Tibial nerve (tissue), 4 donors: ENCODE results near the gene TCF19. TPM values are rescaled to one million over a fixed set of nuclear protein-coding genes. Genes with fewer than 3 reads are reported as not detected.
"Not testable (repeated sequence)": the region's sequence is repeated elsewhere in the genome, so short reads cannot be mapped to it uniquely, and the experiment has no call there.

Experiments
- DNase-seq, 2 donors: peaks; one replicate each; pipeline ENCODE4 v3.0.0-alpha.2; 2019; ENCODE audit warnings: low spot score in 2 of 2
- H3K27ac ChIP-seq, 4 donors: fragments of 200-600 bp; sonication (generic) in 3 of 4; one replicate each; pipeline ENCODE4 v1.5.1; 2017 to 2019; ENCODE audit warnings: mild to moderate bottlenecking in 1 of 4
- H3K27me3 ChIP-seq, 2 donors: fragments of 200-600 bp; sonication (generic) in 1 of 2; one replicate each; pipeline versions ENCODE4 v1.5.1 to v1.6.0; 2017 to 2019
- H3K36me3 ChIP-seq, 3 donors: fragments of 200-600 bp; sonication (generic); one replicate each; pipeline ENCODE4 v1.5.1; 2018 to 2019
- H3K4me1 ChIP-seq, 4 donors: fragments of 200-600 bp; sonication (generic) in 3 of 4; one replicate each; pipeline ENCODE4 v1.5.1; 2017 to 2019
- H3K4me3 ChIP-seq, 4 donors: fragments of 200-600 bp; sonication (generic) in 3 of 4; one replicate each; pipeline ENCODE4 v1.5.1; 2017 to 2019; ENCODE audit warnings: mild to moderate bottlenecking in 1 of 4, moderate library complexity in 1 of 4
- H3K9me3 ChIP-seq, 4 donors: fragments of 200-600 bp; sonication (generic) in 3 of 4; one replicate each; pipeline ENCODE4 v1.5.1; 2017 to 2019
- EP300 ChIP-seq, 2 donors: sonication (generic); formaldehyde crosslinking; IDR thresholded peaks; one replicate each; pipeline ENCODE4 v1.6.1; 2017; ENCODE audit warnings: antibody characterized with exemption in 2 of 2, mild to moderate bottlenecking in 1 of 2
- POLR2A ChIP-seq, 2 donors: fragments of 450-650 bp; IDR thresholded peaks; one replicate each; pipeline ENCODE4 v1.6.1; 2017; ENCODE audit warnings: antibody characterized with exemption in 2 of 2, mild to moderate bottlenecking in 2 of 2, moderate library complexity in 2 of 2
- WGBS, 2 donors: methylation state at CpG; one replicate each; pipeline ENCODE4 v1.1.5; 2018; 5-methylcytosine and 5-hydroxymethylcytosine counted together
- total RNA-seq, 4 donors: library from RNA; depleted of rRNA; stranded (reverse); fragments of >200 nt; gene quantifications; one replicate each; pipeline ENCODE4 v1.1.0, GENCODE V29; 2016
- TF ChIP-seq, protein P1 (sequence below), 5 experiments: fragments of 200-600 bp in 3 of 5; fragments of 450-650 bp in 2 of 5; sonication (generic) in 3 of 5; IDR thresholded peaks; one replicate each; pipeline ENCODE4 v1.5.1; 2016 to 2019; ENCODE audit warnings: antibody characterized with exemption in 5 of 5, mild to moderate bottlenecking in 3 of 5, moderate library complexity in 2 of 5

Gene TCF19
- total RNA-seq, 4 donors from 2014 or later, result 1.2 to 4.6 (median 4.0) TPM

GRCh38 chr6:31187780-31188194 is 29.4 kb downstream of the TCF19 start:
- no peaks in the 10 kb centered on the region for H3K27me3 ChIP-seq
- H3K4me1 ChIP-seq, result no peaks in the 10 kb centered on the region
- no peak for DNase-seq
- TF ChIP-seq EP300 (IDR thresholded peaks at IDR 0.05) (no peak), POLR2A (IDR thresholded peaks at IDR 0.05) (no peak)
- TF ChIP-seq, protein P1, sequence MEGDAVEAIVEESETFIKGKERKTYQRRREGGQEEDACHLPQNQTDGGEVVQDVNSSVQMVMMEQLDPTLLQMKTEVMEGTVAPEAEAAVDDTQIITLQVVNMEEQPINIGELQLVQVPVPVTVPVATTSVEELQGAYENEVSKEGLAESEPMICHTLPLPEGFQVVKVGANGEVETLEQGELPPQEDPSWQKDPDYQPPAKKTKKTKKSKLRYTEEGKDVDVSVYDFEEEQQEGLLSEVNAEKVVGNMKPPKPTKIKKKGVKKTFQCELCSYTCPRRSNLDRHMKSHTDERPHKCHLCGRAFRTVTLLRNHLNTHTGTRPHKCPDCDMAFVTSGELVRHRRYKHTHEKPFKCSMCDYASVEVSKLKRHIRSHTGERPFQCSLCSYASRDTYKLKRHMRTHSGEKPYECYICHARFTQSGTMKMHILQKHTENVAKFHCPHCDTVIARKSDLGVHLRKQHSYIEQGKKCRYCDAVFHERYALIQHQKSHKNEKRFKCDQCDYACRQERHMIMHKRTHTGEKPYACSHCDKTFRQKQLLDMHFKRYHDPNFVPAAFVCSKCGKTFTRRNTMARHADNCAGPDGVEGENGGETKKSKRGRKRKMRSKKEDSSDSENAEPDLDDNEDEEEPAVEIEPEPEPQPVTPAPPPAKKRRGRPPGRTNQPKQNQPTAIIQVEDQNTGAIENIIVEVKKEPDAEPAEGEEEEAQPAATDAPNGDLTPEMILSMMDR (IDR thresholded peaks at IDR 0.05), result no peak
- WGBS, 2 donors, result 89 to 94% methylated on average over 5 of the region's 5 CpGs
- H3K27ac ChIP-seq, result no peak overlapping the region
- H3K4me3 ChIP-seq, result no peak overlapping the region
- no peaks in the 10 kb centered on the region for H3K9me3 ChIP-seq
- no peaks in the 10 kb centered on the region for H3K36me3 ChIP-seq

- DNase-seq, H3K27me3 ChIP-seq, H3K36me3 ChIP-seq, H3K4me3 ChIP-seq, H3K4me1 ChIP-seq, H3K27ac ChIP-seq, H3K9me3 ChIP-seq: not testable (repeated sequence)
- 82 to 86% methylated on average over 3 of the region's 3 CpGs for WGBS, 2 donors
Measured at GRCh38 chr6:31189223-31189622, 30.8 kb downstream of the TCF19 start.

GRCh38 chr6:31190488-31190887 is 32.1 kb downstream of the TCF19 start:
- no peaks in the 10 kb centered on the region for H3K9me3 ChIP-seq
- no peaks in the 10 kb centered on the region for H3K36me3 ChIP-seq
- H3K27me3 ChIP-seq, result no peaks in the 10 kb centered on the region
- WGBS, 2 donors, result 91 to 94% methylated on average over 4 of the region's 4 CpGs
- no peak overlapping the region for H3K4me3 ChIP-seq
- H3K27ac ChIP-seq, result no peak overlapping the region
- TF ChIP-seq, protein P1 (IDR thresholded peaks at IDR 0.05), result no peak
- TF ChIP-seq EP300 (IDR thresholded peaks at IDR 0.05) (no peak), POLR2A (IDR thresholded peaks at IDR 0.05) (no peak)
- no peak for DNase-seq
- no peaks in the 10 kb centered on the region for H3K4me1 ChIP-seq

DNA sequence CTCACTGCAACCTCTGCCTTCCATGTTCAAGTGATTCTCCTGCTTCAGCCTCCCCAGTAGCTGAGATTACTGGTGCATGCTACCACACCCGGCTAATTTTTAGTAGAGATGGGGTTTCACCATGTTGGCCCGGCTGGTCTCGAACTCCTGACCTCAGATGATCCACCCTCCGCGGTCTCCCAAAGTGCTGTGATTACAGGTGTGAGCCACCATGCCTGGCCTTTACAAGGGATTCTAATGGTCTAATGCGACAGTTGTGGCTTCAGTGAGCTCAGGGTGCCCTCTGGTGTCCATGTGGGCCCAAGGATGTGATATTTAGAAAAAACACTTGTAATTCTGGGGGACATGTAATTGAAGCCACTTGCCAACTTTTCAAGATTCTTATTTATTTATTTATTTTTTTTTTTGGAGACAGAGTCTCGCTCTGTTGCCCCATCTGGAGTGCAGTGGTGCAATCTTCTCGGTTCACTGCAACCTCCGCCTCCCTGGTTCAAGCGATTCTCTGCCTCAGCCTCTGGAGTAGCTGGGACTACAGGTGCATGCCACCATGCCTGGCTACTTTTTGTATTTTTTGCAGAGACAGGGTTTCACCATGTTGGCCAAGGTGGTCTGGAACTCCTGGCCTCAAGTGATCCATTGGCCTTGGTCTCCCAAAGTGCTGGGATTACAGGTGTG is 34.2 kb downstream of the TCF19 start:
- DNase-seq, result peak; percentile 62 to 80
- not testable (repeated sequence) for H3K4me3 ChIP-seq, H3K9me3 ChIP-seq, H3K27ac ChIP-seq, H3K27me3 ChIP-seq, H3K4me1 ChIP-seq, H3K36me3 ChIP-seq
- TF ChIP-seq, protein P1 (IDR thresholded peaks at IDR 0.05), result peak; percentile 39 to 73 (median 55)
- WGBS, 2 donors, result 56 to 62% methylated on average over 10 of the region's 10 CpGs

DNA sequence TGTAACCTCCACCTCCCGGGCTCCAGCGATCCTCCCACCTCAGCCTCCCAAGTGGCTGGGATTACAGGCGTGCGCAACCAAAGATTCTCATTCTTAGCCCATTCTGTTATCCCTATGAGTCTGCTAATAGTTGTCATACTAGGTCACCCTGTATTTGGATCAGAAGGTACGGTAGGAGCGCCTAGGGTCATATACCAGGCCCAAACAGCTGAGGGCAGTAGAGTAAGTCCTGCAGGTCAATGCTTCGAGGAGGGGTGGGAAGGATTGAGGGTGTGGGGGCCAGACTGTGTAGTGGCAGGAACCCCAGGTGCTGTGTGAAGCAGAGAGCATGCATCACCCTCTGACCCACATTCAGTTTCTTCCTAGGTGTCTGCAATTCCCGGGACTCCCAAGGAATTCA is 34.8 kb downstream of the TCF19 start:
- H3K36me3 ChIP-seq, result no peaks in the 10 kb centered on the region
- DNase-seq, result no peak
- TF ChIP-seq, protein P1 (IDR thresholded peaks at IDR 0.05), result no peak
- TF ChIP-seq POLR2A (IDR thresholded peaks at IDR 0.05) (no peak), EP300 (IDR thresholded peaks at IDR 0.05) (no peak)

More for the DNA sequence above, 34.8 kb downstream of the TCF19 start:
- H3K27ac ChIP-seq, result no peak overlapping the region
- H3K4me1 ChIP-seq, result peaks cover 0 to 6% (median under 1%) of the 10 kb centered on the region in 4 donors
- H3K9me3 ChIP-seq, result no peaks in the 10 kb centered on the region
- 77 to 80% methylated on average over 8 of the region's 8 CpGs for WGBS, 2 donors
- no peaks in the 10 kb centered on the region for H3K27me3 ChIP-seq
- H3K4me3 ChIP-seq, result no peak overlapping the region
